ENCODE measurements around the gene FDX1.
A peak's percentile ranks its signal among the peaks of the same experiment; 100 is the strongest.
"Not testable (repeated sequence)": the region's sequence is repeated elsewhere in the genome, so short reads cannot be mapped to it uniquely, and the experiment has no call there.

The FDX1 gene, protein sequence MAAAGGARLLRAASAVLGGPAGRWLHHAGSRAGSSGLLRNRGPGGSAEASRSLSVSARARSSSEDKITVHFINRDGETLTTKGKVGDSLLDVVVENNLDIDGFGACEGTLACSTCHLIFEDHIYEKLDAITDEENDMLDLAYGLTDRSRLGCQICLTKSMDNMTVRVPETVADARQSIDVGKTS

DNA sequence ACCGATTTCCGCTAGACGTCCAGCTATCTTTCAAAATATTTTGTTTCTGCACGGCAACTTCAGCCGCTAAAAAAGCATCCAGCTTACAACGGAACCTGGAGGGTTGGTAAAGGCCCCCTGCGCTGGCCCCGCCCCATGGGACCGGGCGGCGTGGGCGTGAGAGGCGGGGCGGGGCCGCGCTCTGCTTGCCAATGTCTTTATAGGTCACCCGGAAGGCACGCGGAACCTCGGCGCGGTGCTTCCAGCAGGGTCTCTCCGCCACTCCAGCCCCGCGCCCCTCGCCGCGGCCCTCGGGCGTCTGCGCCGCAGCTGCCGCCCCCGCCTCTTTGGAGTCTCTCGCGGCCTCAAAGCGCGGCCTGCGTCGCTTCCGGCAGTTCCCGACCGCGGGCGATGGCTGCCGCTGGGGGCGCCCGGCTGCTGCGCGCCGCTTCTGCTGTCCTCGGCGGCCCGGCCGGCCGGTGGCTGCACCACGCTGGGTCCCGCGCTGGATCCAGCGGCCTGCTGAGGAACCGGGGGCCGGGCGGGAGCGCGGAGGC lies at the start of gene FDX1:
FDX1 (plus strand) TSS at position 218 of the 536 bp plus-strand sequence; CDS start at position 391, 173 bp downstream.
- DNase-seq, result peak; percentile 81

DNA sequence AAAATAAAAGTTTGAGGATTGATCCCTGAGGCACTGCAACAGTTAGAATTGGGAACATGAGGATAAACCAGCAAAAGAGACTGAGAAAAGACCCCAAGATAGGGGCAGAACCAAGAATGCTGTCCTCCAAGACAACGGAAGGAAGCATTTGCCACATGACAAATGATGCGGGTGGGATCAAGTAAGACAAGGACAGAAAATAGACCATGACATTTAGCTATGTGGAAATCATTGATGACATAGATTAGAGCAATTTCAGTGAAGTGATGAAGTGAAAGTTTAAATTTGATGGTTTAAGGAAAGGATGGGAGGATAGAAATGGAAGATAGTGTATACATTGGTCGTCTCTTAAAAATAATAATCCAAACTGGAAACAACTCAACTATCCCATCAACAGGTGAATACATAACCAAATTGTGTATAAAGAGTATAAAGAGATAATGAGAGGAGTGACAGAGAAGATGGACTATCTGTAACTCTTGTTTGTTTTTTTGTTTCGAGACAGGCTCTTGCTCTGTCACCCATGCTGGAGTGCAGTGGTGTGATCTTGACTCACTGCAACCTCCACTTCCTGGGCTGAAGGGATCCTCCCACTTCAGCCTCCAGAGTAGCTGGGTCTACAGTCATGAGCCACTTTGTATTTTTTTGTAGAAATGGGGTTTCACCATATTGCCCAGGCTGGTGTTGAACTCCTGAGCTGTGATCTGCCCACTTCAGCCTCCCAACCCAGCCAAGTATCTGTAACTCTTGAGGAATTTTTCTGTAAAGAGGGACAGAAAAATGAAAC lies 48.7 kb upstream of the FDX1 start:
- DNase-seq, result no peak

DNA sequence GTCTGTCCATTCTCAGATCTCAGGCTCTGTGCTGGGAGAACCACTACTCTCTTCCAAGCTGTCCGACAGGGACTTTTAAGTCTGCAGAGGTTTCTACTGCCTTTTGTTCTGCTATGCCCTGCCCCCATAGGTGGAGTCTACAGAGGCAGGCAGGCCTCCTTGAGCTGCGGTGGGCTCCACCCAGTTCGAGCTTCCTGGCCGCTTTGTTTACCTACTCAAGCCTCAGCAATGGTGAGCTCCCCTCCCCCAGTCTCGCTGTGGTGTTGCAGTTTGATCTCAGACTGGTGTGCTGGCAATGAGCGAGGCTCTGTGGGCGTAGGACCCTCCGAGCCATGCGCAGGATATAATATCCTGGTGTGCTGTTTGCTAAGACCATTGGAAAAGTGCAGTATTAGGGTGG lies 41.5 kb upstream of the FDX1 start:
- DNase-seq, result not testable (repeated sequence)

DNA sequence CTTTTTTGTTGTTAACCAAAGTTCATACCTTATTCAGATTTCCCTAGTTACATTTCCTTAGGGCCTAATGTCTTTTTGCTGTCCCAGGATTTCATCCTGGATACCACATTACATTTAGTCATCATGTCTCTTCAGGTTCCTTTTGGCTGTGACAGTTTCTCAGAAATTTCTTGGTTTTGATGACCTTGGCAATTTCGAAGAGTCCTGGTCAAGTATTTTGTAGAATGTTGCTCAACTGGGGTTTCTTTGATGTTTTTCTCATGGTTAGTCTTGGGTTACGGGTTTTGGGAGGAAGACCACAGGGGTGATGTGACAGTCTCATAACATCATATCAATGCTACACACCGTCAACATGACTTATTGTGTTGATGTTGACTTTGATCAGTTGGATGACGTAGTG lies 39.8 kb upstream of the FDX1 start:
- DNase-seq, result no peak

DNA sequence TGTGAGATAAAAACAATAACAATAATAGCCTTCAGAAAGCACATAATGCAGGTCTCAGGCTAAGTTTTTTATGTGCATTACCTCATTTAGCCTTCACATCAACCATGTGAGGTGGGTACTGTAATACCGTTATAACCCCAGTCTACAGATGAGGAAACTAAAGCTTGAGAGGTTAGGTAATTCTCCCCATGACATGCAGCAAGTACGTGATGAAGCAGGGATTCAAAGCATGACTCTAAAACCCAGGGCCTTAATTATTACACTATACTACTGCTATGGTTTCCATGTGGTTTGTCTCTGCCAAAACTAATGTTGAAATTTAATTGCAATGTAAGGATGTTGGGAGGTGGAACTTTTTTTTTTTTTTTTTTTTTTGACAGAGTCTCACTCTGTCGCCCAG lies 37.7 kb upstream of the FDX1 start:
- DNase-seq, result no peak

DNA sequence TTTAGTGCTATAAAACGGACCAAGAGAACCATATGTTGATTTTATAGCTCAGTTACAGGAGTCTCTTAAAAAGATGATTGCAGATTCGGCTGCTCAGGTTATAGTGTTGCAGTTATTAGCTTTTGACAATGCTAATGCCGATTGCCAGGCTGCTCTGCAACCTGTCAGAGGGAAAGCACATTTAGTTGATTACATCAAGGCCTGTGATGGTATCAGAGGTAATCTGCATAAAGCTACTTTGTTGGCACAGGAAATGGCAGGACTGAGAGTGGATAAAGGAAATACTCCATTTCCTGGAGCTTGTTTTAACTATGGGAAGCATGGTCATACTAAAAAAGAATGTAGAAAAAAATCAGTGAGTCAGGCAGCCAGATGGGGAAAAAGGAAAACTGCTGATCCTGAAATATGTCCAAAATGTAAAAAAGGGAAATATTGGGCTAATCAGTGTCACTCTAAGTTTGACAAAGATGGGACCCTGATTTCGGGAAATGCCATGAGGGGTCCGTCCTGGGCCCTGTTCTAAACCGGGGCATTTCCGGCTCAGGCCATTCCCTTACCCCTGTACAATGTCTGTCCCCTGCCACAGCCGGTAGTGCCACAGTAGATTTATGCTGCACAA lies 32.0 kb upstream of the FDX1 start:
- peak; percentile 4 for DNase-seq

DNA sequence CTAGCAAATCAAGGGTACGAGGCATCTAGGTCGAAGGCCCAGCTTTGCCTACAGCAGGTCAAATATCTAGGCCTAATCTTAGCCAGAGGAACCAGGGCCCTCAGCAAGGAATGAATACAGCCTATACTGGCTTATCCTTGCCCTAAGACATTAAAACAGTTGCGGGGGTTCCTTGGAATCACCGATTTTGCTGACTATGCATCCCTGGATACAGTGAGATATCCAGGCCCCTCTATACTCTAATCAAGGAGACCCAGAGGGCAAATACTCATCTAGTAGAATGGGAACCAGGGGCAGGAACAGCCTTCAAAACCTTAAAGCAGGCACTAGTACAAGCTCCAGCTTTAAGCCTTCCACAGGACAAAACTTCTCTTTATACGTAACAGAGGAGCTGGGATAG lies 26.2 kb upstream of the FDX1 start:
- not testable (repeated sequence) for DNase-seq

DNA sequence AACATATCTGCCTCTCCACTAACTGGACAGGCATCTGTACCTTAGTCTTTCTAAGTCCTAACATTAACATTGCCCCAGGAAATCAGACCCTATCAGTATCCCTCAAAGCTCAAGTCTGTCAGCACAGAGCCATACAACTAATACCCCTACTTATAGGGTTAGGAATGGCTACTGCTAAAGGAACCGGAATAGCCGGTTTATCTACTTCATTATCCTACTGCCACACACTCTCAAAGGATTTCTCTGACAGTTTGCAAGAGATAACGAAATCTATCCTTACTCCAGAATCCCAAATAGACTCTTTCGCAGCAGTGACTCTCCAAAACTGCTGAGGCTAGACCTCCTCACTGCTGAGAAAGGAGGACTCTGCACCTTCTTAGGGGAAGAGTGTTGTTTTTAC lies 24.1 kb upstream of the FDX1 start:
- not testable (repeated sequence) for DNase-seq

DNA sequence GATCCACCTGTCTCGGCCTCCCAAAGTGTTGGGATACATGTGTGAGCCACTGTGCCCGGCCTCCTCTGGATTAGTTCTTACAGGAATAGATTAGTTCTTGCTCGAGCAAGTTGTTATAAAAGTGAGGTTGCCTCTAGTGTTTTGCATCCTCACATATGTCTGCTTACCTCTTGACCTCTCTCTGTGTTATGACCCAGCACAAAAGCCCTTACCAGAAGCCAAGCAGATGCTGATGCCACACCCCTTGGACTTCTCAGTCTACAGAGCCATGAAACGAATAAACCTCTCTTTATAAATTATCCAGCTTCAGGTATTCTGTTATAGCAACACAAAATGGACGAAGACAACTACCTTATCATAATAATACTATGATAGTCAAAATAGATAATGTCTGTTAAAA lies 22.4 kb upstream of the FDX1 start:
- DNase-seq, result no peak

DNA sequence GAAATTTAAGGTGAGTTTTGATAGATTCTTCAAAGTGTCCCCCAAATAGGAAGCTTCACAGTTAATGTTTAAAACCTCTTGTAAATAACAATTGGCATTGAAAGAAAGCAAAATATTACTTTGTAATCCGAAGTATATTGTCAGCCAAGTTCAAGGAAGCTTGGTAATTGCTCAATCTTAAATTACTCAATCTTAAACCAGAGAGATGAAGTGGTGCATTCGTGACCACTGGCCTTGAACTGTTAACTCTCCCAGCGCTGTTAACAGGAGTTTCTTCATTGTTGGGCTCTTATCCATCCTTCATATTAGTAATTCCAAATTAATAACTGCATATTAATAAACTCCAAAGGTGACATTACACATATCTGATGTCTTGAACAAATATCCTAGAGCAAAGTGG lies 20.6 kb upstream of the FDX1 start:
- no peak for DNase-seq

DNA sequence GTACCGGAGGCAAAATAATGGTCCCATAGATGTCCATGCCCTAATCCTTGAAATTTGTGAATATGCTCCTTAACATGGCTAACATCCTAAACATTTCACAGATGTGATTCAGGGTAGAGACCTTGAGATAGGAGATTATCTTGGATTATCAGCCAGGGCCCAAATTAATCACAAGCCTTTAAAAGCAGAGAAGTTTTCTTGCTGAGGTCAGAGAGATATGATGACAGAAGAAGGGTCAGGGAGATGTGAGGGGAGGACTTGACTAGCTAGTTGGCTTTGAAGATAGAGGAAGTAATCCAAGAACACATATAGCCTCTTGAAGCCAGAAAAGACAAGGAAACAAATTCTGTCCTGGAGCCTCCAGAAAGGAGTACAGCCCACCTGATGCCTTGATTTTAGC lies 19.1 kb upstream of the FDX1 start:
- no peak for DNase-seq

DNA sequence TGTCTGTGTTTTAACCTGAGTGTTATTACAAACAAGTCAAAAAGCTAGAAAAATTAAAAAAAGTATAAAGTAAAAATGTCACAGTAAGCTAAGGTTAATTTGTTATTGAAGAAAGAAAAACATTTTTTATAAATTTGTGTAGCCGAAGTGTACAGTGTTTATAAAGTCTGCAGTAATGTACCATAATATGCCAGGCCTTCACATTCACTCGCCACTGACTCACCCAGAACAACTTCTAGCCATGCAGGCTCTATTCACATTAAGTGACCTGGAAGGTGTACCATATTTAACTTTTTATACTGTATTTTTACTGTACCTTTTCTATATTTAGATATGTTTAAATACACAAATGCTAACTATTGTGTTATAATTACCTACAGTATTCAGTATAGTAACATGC lies 14.7 kb upstream of the FDX1 start:
- DNase-seq, result no peak

DNA sequence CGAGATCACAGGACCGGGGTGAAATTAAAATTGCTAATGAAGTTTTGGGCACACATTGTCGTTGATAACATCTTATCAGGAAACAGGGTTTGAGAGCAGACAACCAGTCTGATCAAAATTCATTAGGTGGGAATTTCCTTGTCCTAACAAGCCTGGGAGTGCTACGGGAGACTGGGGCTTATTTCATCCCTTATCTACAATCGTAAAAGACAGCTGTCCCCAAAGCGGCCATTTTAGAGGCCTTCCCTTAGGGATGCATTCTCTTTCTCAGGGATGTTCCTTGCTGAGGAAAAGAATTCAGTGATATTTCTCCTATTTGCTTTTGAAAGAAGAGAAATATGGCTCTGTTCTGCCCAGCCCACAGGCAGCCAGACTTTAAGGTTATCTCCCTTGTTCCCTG lies 8.1 kb upstream of the FDX1 start:
- DNase-seq, result not testable (repeated sequence)

DNA sequence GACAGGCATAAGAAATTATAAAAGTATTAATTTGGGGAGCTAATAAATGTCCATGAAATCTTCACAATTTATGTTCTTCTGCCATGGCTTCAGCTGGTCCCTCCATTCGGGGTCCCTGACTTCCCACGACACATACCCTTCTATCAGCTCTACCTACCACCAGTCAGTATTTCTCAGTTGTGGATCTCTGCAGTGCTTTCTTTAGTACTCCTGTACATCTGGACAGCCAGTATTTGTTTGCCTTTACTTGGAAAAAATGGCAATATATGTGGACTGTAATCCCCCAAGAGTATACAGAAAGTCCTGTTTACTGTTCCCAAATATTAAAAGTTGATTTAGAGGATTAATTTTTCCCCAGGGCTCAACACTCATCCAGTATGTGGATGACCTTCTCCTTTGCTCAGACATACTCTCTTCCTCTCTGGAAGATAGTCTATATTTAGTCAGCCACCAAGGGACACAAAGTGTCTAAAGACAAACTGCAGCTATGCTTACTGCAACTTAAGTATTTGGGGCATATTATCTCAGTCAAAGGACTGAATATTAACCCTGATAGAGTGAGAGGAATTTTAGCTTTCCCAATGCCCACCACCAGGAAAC lies 7.3 kb upstream of the FDX1 start:
- DNase-seq, result no peak

DNA sequence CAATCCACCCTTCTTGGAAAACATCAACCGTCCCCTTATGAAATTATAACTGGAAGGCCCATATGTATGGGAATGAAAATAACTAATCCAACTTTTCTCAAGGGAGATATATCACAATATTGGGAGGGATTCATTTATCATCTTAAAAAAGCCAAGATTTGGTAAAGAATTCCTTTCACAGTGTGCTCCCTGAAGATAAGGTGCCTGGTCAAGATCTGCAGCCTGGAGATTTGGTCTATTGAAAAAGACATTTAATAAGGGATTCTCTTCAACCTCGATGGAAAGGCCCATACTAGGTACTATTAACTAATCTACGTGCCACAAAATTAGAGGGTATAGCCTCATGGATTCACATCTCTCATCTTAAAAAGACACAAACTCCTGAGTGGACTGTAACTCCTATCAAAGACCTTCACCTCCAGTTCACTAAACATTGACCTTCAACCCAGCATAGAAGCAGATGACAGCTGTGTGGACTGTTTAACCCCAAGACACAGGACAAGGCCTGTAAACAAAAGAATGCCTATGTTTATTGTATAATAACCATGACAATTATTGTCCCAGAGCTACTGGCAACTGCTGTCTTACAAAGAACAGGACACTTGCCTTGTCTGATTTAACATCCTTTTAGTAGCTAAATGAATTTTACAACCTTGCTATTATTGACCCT lies 4.8 kb upstream of the FDX1 start:
- DNase-seq, result no peak

DNA sequence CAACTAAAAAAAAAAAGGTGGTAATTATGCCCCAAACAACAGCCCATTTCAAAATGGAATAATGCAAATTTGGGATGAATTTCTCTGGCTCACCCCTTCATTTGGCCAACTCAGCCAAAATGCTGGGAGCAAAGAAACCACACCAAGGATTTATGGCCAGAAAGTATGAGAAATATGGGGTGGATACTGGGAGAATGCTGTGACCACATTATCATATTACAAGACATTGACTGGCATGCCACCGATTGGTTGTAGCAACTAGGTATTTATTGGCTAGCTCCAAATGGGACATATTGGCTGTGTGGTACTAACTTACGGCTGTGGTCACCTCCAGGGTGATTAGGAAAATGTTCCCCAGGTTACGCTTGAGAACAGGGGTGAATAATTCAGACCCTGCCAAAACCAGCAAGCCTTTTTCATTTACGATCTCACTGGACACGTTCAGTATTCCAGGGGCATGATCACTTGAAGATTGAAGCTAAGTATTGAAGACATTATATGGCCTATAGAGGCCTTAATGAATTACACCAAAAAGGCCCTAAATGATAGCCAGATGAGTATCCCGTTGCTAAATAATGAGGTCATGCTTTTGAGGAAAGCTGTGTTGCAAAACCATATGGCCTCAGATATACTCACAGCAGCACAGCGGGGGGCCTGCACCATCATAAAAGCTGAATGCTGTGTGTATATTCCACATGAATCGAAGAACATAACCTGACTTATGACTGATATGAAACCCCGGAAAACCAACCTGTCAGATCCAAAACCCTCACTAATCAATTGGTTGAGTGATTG lies 3.8 kb upstream of the FDX1 start:
- peak; percentile 93 for DNase-seq

DNA sequence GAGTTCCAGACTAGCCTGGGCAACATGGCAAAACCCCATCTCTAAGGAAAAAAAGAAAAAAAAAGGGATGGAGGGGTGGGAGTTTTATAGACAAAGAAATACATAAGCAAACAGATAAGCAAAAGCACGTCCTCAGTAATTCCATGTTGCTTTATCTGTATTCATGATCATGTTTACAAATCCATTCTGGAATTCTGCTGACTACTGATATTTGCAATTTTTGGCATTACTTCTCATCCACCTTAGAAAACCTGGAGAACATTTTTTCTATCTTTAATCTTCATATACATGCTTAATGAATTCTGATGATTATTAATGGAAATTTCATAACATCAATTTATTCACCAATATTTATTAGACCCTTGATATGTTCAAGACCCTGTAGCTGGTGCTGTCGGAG lies 1.7 kb upstream of the FDX1 start:
- DNase-seq, result no peak

DNA sequence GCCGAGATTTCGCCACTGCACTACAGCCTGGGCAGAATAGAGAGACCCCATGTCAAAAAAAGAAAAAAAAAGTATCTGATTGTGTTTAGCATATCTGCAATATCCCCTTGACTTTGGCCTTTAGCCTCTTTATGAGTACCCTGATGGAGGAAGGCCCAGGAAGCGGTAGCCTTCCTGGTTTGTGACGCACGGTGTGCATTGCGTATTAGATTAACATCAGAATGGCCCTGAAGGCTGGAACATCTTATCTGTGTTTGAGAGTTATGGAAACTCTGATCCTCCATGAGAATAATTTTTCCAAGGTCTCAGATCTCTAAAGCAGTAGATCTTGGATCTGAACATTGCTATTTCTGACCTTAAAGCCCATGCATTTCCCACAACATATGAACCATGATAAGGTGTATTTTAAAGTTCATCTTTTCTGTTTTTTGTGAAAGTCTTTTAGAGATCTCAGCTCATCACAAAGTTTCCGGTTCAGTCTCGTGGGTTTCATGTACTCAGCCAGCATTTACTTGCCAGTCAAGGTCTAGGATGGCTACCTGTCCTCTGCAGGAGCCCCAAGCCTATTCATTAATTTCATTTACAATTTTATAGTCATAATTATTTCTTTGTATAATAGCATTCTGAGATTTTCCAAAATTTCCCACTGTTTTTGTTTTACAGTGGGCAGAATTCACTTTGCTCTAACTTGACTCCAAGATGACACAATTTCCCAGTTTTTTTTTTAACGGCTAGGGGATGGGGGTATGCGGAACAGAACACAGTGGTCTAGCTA lies 605 bp upstream of the FDX1 start:
- DNase-seq, result no peak

DNA sequence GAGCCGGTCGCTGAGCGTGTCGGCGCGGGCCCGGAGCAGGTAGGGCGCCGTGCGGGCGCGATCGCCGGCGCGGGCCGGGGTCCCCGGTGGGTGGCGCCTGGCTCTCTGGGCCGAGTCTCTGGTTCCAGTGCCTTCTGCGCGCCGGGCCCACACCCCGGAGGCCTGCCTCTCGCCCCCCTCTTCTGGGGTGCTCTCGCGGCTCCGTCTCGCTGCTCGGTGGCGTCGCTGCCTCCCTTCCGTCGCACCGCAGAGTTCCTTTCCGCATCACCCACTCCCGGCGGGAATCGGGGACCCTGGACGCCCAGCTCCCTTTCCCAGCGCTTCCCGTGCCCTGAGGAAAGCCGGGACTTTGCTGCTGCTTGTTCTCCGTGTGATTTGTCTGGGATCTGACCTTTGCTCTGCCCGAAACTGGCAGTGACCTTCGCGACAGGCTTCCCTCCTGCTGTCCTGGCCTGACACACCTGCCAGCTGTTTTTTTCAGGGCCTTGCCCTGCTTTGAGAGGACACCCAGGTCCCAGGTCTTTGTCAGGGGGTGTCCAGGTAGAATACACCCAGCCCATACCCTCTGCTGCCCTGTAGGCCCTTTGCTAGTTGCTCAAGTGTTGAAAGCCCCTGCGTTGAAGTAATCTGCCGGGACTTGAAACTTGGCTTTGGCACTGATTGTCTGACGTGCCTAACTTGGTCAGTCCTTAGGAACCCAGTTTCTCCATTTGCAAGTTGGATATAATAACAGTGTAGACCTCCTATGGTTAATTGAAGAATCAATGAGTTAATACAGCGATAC lies 711 bp downstream of the FDX1 start:
- DNase-seq, result peak; percentile 37

DNA sequence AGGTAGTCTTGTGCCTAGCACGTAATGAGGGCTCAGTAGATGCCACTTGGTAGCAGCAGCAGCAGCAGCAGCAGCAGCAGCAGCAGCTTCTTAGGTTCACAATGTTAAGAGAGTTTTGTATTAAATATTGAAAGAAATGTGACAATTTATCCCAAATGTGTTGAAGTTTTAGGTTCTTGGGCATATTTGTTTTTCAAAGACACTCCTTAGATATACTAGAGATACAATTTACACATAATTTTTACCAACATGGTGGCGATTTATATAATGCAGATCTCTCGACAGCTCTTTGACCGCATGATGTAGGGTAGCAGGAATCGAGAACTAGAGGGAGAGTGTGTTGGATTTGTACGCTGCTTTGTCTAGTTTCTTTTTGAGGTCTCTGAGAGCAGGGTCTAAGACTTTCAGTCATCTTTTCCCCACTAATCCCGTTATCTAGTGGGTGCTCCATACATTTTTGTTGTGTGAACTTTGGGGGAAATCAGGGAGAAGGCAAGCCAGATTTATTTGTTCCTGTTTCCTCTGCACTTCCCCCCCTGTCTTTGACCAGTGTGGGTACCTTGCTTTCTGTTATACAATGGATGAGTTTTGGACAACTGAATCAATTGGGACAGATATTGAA lies 1.4 kb downstream of the FDX1 start:
- peak; percentile 15 for DNase-seq

Measured in EL (cell line).